IPS-18c (cell line): Measurements from ENCODE around the gene DECR2.
"Not testable (repeated sequence)": the region's sequence is repeated elsewhere in the genome, so short reads cannot be mapped to it uniquely, and the experiment has no call there.

Experiments
- H3K4me3 ChIP-seq: 2 replicates; pipeline ENCODE4 v1.7.0; 2013; ENCODE audit warnings: low read depth, mild to moderate bottlenecking, low read length, moderate library complexity; ENCODE audit not compliant: insufficient read depth
- H3K9me3 ChIP-seq: one replicate; pipeline ENCODE4 v1.6.1; 2013; ENCODE audit warnings: mild to moderate bottlenecking, low read length, moderate library complexity; ENCODE audit not compliant: control insufficient read depth, insufficient read depth

Gene DECR2

DNA sequence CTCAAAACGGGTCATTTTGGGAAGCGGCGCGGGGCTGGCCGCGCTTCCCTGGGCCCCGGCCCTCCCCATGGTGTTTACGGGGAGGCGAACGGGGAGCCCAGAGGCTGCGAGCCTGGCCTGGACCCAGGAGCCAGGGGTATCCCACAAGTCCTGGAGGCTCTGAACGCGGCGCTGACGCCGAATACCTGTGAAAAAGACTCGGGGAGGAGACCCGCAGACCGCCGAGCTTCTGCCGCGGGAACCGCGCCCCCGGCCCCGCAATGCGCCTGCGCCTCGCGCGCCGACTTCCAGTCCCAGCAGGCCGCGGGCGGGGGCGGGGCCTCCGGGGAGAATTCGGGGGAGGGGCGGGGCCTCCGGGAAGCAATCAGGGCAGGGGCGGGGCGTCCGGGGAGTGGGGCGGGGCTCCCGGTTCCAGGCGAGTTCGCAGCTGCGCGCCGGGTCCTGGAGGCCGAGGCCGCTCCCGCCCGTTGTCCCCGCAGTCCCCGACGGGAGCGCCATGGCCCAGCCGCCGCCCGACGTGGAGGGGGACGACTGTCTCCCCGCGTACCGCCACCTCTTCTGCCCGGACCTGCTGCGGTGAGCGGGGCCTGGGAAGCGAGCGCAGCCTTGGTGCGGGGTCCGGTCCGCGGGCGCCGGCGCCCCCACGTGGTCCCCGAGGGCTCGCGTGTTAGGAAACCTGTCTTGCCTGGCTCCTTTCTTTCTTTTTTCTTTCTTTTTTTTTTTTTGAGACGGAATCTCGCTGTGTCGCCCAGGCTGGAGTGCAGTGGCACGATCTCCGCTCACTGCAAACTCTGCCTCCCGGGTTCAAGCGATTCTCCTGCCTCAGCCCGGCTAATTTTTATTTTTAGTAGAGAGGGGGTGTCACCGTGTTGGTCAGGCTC, at the start of gene DECR2:
DECR2 (plus strand) TSS at position 418 of the 881 bp plus-strand sequence; CDS start at position 497, 79 bp downstream.
- Histone ChIP-seq H3K9me3 (no peaks in the 10 kb centered on the region), H3K4me3 (peak within 1 kb of the TSS; percentile 85)

DNA sequence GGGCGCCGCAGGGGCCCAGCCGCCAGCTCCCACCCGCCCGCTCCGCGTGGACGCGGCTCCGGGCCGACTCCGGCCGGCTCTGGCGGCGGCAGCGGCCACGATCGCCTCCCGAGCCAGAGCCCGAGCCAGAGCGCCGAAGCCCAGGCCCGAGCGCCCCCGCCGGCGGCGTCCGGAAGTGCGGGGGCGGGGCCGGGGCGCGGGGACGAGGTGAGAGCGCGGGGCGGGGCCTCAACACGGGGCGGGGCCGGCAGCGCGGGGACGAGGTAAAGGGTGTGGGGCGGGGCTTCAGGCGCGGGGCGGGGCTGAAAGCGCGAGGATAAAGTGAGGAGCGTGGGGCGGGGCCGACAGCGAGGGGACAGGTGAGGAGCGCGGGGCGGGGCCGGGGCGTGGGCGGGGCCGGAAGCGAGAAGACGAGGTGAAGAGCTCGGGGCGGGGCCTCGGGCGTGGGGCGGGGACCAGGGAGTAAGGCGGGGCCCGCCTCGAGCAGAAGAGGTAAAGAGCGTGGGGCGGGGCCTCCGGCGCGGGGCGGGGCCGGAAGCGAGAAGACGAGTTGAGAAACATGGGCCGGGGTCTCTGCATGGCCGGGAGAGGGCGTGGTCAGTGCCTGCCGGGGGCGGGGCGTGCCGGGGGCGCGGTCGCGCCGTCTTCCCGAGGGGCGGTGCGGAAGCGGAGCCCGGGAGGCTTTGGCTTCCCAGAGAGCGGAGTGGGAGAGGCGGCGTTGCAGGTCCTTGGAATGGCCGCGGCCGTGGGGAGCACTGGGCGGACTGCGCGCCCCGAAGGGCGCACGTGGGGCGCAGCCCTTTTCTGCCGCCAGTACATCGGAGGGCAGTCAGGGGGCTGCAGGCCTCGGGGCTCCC, 48.9 kb upstream of the DECR2 start, which contains the start of gene AXIN1:
AXIN1 (minus strand) TSS at position 177 of the 857 bp plus-strand sequence. CDS start 5,698 bp downstream, outside the sequence.
- Histone ChIP-seq H3K4me3 (peak within 1 kb of the TSS; percentile 69), H3K9me3 (no peaks in the 10 kb centered on the region)

DNA sequence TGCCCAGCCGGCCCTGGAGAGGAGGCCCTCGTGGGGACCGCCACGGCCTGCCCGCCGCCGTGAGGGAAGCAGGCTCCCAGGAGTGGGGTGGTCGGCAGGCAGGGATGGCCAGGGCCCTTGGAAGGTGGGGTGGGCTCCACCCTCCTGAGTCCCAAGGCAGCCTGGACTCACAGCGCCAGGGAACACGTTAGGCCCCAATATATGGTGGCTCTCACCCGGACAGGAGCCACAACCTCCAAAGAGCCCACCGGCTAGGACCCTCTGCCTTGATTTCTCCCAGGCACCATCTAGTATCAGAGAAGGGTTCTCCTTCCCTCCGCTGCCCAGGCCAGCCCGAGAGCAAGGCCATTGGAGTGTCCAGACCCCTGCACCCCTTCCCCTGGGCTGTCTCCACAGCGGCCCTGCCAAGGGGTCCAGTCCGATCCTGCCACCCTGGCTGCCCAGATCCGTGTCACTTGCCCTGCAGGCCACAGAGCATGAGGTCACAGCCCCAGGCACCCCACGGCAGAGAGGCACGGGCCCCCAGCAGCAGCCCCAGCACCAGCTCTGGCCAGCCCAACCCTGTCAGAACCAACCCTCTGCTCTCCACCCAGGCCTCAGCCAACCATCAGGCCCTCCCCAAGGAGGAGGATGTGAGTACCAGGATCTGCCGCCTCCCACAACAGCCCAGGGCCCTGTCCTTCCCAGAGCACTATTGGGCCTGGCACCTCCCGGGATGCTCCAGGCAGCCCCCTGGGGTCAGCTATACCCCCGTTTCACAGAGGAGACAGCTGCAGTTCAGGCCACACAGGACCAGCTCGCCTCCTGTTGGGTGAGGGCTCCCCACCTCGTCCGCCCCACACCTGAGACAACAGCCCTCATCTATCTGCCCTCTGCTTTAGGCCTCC, 48.0 kb upstream of the DECR2 start:
- peak overlapping the region; percentile 57 for H3K4me3 ChIP-seq
- no peaks in the 10 kb centered on the region for H3K9me3 ChIP-seq

- Histone ChIP-seq H3K9me3 (no peaks in the 10 kb centered on the region), H3K4me3 (no peak overlapping the region)
Observed at GRCh38 chr16:354291-354881, 47.3 kb upstream of the DECR2 start.

GRCh38 chr16:354971-355461, 46.7 kb upstream of the DECR2 start:
- no peak overlapping the region for H3K4me3 ChIP-seq

DNA sequence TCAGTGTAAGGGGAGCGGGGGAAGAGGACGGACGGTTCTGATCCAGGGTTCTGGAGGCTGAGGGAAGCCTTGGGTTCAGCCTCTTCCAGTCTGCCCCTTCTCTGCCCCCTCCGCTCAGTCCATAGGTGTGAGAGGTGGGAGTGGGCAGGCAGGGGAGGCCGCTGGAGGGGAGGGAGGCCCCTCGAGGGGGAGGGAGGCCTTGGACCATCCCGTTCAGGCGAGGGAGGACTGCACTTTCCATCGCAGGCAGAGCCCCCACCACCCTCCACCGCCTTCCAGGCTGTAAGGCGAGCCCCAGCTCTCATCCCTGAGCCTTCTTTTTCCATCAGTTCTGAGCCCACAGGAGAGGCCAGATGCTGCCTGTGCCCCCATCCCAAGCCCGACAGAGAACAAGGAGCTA, 44.9 kb upstream of the DECR2 start:
- no peaks in the 10 kb centered on the region for H3K9me3 ChIP-seq
- H3K4me3 ChIP-seq, result no peak overlapping the region

More at GRCh38 chr16:354971-355461, 46.7 kb upstream of the DECR2 start:
- H3K9me3 ChIP-seq, result no peaks in the 10 kb centered on the region

- H3K9me3 ChIP-seq, result no peaks in the 10 kb centered on the region
Observed at GRCh38 chr16:359067-359763, 42.5 kb upstream of the DECR2 start.

DNA sequence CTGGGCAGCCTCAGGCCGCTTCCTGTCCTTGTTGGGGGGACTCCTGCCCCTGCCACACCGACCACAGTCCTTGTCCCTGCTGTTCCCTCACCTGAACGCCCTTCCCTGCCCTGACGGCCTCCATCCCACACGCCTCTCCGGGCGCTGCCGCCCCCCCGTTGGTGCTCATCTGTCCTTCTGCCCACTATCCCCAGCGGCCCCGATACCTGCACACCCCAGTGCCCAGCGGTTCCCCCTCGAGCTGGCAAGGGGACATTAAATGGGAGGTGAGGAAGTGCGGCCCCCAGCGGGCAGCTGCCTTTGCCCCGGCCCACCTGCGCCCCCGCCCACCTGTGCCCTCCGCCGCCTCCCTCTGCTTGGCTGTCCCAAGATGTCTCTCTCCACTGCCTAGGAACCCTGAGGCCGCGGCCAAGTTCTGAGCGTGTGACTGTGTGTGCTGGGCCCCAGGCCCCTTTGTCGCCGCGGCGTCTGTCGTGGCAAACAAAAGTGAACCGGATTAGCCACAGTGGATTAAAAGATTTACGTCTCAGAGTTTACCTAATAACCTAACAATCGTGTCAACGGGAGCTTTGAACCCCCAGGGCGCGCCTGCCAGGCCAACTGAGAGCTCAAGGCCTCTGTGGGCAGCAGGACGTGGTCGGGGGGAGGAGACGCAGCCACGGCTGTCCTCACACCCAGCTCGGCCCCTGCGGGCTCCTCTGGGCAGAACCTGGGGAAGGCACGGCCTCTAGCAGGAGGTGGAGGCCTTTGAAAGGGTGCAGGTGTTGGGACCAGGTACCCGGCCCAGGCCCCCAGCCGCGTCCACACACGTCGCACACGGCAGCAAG, 41.6 kb upstream of the DECR2 start:
- no peaks in the 10 kb centered on the region for H3K9me3 ChIP-seq
- no peak overlapping the region for H3K4me3 ChIP-seq

More at GRCh38 chr16:359067-359763, 42.5 kb upstream of the DECR2 start:
- no peak overlapping the region for H3K4me3 ChIP-seq

DNA sequence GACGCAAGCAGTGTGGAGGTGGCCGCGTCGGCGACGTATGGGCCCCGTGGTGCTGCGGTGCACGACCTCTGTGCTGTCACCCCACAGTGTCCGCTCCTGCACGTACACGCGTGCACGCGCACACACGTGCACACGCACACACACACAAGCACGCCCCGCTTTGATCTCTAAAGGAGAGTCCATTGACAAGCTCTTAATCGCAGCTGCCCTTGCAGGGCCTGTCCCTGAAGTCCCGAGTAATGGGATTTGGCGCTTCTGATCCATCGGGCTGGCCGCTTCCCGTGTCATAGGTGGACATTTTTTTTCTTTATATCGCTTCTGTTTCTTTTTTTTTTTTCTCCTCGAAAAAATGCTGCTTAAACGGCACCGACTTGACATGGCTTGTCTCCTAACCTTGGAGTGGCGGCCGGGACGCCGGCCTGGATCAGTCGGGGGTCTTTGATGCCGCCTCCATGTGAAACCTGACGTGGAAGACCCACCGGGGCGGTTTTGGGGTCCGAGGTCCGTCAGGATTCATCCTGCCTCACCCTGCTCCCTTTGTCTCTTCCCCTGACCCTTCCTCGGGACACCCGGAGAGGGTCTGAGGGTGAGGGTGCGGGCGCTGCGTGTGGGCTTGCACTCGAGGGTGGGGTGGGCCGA, 40.9 kb upstream of the DECR2 start:
- H3K9me3 ChIP-seq, result no peaks in the 10 kb centered on the region
- H3K4me3 ChIP-seq, result no peak overlapping the region

DNA sequence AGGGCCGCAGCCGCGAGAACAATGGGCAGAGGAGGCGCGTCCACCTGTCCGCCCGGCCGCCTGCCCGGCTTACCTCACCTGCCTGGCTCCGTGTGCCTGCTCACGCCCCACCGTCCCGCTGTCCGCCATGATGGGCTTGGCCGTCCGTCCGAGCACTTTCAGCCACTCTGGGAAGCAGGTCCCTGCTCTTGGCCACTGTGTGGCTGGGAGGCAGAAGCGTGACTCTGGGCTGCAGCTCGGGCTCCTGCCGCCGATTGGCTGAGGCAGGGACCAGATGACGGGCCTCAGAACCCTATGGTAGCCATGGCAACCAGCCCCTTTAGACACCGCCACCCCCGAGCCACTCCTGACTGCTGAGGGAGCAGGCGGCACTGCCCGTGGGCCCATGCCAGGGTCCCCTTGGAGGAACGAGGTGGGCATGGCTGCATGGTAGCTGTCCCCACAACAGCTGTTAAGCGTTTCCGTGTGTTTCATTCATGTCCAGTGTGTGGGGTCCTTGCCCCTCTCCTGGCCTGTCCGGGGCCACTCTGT, 40.3 kb upstream of the DECR2 start:
- H3K9me3 ChIP-seq, result no peaks in the 10 kb centered on the region
- H3K4me3 ChIP-seq, result no peak overlapping the region

DNA sequence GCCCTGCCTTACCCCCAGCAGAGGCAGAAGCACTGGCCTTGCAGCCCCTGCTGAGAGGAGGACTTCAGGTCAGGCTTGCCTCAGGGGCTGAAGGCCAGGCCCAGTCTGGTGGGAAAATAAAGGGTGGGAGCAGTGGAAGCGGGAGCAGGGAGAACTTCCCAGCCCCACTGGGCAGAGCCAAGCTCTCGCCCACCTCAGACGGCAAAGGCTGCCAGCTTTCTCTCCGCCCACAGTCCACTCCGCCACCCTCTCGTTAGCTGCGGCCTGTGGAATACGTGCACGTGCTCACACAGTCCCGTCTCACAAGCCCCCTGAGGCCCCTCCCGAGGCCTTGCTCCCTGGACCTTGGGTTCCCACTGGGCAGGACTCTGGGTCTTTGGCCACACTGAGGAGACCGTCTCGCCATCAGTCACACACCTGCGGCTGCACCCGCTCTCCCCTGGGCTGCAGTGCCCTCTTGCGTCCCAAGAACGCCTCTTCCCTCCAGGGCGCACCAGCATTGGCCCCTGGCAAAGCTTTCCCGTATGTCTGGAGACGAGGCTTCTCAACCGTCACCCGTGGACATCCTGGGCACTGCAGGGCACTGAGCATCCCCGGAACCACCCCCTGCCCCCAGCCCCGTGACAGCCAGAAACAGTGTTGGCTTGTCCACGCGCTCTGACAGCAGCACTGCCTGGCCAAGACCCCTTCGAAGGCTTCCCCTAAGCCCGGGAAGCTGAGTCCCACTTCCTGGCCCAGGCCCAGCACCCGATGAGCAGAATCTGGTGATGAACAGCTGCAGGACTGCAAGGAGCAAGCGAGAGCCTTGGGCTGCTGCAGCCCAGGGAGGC, 39.6 kb upstream of the DECR2 start:
- Histone ChIP-seq H3K4me3 (no peak overlapping the region), H3K9me3 (no peaks in the 10 kb centered on the region)

DNA sequence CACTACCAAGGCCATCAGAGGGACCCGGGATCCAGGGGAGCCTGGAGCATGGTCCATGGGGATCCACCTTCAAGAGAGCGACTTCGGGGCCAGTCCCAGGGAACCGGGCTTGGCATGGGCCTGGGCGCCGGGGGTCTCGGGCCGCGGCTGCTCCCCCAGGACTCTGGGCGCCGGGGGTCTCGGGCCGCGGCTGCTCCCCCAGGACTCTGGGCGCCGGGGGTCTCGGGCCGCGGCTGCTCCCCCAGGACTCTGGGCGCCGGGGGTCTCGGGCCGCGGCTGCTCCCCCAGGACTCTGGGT, 39.0 kb upstream of the DECR2 start:
- H3K4me3 ChIP-seq, H3K9me3 ChIP-seq: not testable (repeated sequence)

GRCh38 chr16:363110-363765, 38.4 kb upstream of the DECR2 start:
- Histone ChIP-seq H3K4me3 (no peak overlapping the region), H3K9me3 (no peaks in the 10 kb centered on the region)
